ENCODE measurements around the gene SSTR4. TPM values are rescaled to one million over a fixed set of nuclear protein-coding genes. Genes with fewer than 3 reads are reported as not detected.

Gene SSTR4
- total RNA-seq, 3 donors from 2014 or later (not counting 1 experiment from before 2014, with no cell fraction given): not detected

DNA sequence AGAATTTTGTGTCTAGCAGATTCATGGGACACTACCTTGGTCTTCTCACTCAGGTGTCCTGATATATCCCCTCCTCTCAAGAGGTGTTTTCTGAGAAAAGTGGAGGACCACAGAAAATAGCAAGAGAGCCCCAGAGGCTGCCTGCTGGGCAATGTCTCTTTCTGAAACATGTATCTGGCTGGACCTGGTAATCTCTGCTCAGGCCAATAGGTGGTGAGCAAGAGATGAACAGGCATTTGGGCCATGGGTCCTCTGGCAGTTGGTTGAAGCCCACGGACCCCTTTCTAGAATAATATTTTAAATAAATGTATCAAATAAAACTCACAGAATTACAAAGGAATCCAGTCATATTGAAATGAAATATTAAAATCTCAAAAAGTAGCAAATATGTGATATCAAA, 23.1 kb downstream of the SSTR4 start:
- Histone ChIP-seq H3K36me3 (ENCODE audit: control insufficient read depth, insufficient read depth, low read length) (no peaks in the 10 kb centered on the region), H3K4me1 (ENCODE audit: control insufficient read depth, insufficient read depth, low read length) (no peaks in the 10 kb centered on the region), H3K9me3 (ENCODE audit: control insufficient read depth, insufficient read depth, low read length) (no peaks in the 10 kb centered on the region), H3K27ac (ENCODE audit: low read length) (no peak overlapping the region), H3K27me3 (ENCODE audit: control insufficient read depth, insufficient read depth, low read length) (peaks cover 2% of the 10 kb centered on the region), H3K4me3 (ENCODE audit: low read length) (no peak overlapping the region)
- no peaks in the 10 kb centered on the region for H3K4me1 Mint-ChIP-seq
- TF ChIP-seq, protein P1, sequence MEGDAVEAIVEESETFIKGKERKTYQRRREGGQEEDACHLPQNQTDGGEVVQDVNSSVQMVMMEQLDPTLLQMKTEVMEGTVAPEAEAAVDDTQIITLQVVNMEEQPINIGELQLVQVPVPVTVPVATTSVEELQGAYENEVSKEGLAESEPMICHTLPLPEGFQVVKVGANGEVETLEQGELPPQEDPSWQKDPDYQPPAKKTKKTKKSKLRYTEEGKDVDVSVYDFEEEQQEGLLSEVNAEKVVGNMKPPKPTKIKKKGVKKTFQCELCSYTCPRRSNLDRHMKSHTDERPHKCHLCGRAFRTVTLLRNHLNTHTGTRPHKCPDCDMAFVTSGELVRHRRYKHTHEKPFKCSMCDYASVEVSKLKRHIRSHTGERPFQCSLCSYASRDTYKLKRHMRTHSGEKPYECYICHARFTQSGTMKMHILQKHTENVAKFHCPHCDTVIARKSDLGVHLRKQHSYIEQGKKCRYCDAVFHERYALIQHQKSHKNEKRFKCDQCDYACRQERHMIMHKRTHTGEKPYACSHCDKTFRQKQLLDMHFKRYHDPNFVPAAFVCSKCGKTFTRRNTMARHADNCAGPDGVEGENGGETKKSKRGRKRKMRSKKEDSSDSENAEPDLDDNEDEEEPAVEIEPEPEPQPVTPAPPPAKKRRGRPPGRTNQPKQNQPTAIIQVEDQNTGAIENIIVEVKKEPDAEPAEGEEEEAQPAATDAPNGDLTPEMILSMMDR (IDR thresholded peaks at IDR 0.05): no peak
- no CpG with 5 or more reads among the region's 1 CpG for WGBS (ENCODE audit: insufficient coverage)
- peaks cover 0 to 2% of the 10 kb centered on the region in 2 donors for H3K9me3 Mint-ChIP-seq
- H3K27me3 Mint-ChIP-seq (ENCODE audit: low read depth in 2 of 2): peaks cover 7 to 19% of the 10 kb centered on the region in 2 donors
- no peaks in the 10 kb centered on the region for H3K36me3 Mint-ChIP-seq
- no peak overlapping the region for H3K4me3 Mint-ChIP-seq
- intact Hi-C loops (cut with micrococcal nuclease): no loop called here
- DNase-seq (no peak), ATAC-seq (no peak)
- no peak overlapping the region for H3K27ac Mint-ChIP-seq

DNA sequence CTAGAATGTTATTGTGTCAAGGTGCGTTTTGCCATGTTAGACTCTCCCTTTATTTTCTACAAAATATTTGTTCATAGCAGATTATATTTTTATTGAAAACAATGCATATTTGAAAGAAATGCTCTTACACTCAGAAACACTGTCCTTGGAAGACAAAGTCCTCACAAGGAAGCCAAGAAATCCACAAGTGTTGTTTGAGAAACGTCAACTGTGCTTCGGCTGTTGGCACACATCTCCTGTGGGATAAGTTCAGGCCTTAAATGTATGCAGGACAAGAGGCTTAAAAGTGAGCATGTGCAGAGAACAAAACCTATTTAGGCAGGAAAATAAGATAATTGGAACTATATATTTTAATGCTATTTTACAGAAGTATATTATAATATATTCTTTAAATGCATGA, 23.9 kb downstream of the SSTR4 start:
- no peaks in the 10 kb centered on the region for H3K27me3 ChIP-seq (ENCODE audit: control insufficient read depth, insufficient read depth, low read length)
- DNase-seq: no peak
- Mint-ChIP-seq H3K27me3 (ENCODE audit: low read depth in 2 of 2) (peaks cover 3 to 12% of the 10 kb centered on the region in 2 donors), H3K4me1 (no peaks in the 10 kb centered on the region), H3K9me3 (peaks cover 0 to 2% of the 10 kb centered on the region in 2 donors), H3K27ac (no peak overlapping the region), H3K4me3 (no peak overlapping the region), H3K36me3 (no peaks in the 10 kb centered on the region)
- intact Hi-C loops (cut with micrococcal nuclease): no loop called here
- H3K27ac ChIP-seq (ENCODE audit: low read length): no peak overlapping the region
- no peak overlapping the region for H3K4me3 ChIP-seq (ENCODE audit: low read length)
- TF ChIP-seq, protein P1 (IDR thresholded peaks at IDR 0.05): no peak
- no peaks in the 10 kb centered on the region for H3K4me1 ChIP-seq (ENCODE audit: control insufficient read depth, insufficient read depth, low read length)
- no peaks in the 10 kb centered on the region for H3K9me3 ChIP-seq (ENCODE audit: control insufficient read depth, insufficient read depth, low read length)
- no peaks in the 10 kb centered on the region for H3K36me3 ChIP-seq (ENCODE audit: control insufficient read depth, insufficient read depth, low read length)
- ATAC-seq: no peak
- WGBS (ENCODE audit: insufficient coverage): 100% methylated on average over 2 of the region's 3 CpGs

DNA sequence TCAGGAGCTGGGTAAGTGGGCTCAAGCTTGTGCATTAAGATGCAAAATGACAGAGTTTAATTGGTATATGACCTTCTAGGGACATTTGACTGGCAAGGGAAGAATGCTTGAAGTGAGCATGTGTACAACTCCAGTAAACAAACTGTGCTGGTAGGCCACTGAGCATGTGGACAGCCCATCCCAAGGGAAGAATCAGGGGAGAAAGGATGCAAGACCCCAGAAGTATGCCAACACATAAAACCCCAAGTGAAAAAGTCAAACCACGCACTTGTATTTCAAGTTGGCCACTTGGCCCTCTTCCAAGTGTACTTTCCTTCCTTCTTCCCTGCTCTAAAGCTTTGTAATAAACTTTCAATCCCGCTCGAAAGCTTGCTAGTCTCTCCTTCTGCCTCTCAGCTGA, 24.7 kb downstream of the SSTR4 start:
- no peak for ATAC-seq
- intact Hi-C loops (cut with micrococcal nuclease): no loop called here
- Mint-ChIP-seq H3K4me3 (no peak overlapping the region), H3K36me3 (no peaks in the 10 kb centered on the region), H3K4me1 (no peaks in the 10 kb centered on the region), H3K27ac (no peak overlapping the region), H3K9me3 (peaks cover 0 to 2% of the 10 kb centered on the region in 2 donors), H3K27me3 (ENCODE audit: low read depth in 2 of 2) (peaks cover 3 to 12% of the 10 kb centered on the region in 2 donors)
- DNase-seq: no peak
- H3K4me1 ChIP-seq (ENCODE audit: control insufficient read depth, insufficient read depth, low read length): no peaks in the 10 kb centered on the region
- H3K9me3 ChIP-seq (ENCODE audit: control insufficient read depth, insufficient read depth, low read length): no peaks in the 10 kb centered on the region
- no peak overlapping the region for H3K4me3 ChIP-seq (ENCODE audit: low read length)
- TF ChIP-seq, protein P1 (IDR thresholded peaks at IDR 0.05): no peak
- H3K27ac ChIP-seq (ENCODE audit: low read length): no peak overlapping the region
- 31% methylated on average over 3 of the region's 3 CpGs for WGBS (ENCODE audit: insufficient coverage)
- H3K27me3 ChIP-seq (ENCODE audit: control insufficient read depth, insufficient read depth, low read length): no peaks in the 10 kb centered on the region
- no peaks in the 10 kb centered on the region for H3K36me3 ChIP-seq (ENCODE audit: control insufficient read depth, insufficient read depth, low read length)

DNA sequence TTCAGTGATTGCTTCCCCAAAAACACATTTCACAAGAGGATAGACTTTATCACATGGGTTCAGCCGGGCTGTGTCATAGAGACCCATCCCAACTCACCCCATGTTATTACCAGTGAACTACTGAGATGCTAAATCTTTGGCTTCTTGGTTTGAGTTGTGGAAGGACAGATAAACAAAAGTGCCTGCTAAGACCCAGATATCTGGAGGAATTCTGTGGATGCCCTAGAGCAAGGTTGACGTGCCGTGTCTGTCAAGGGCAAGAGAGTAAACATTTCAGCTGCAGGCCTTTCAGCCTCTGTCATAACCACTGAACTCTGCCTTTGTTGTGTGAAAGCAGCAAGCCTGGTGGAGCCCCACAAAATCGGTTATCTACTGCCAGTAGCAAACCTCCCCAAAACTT, 25.5 kb downstream of the SSTR4 start:
- H3K36me3 ChIP-seq (ENCODE audit: control insufficient read depth, insufficient read depth, low read length): no peaks in the 10 kb centered on the region
- H3K27me3 Mint-ChIP-seq (ENCODE audit: low read depth in 2 of 2): peaks cover 3 to 12% of the 10 kb centered on the region in 2 donors
- H3K27ac ChIP-seq (ENCODE audit: low read length): no peak overlapping the region
- no peak for DNase-seq
- TF ChIP-seq, protein P1 (IDR thresholded peaks at IDR 0.05): no peak
- H3K9me3 ChIP-seq (ENCODE audit: control insufficient read depth, insufficient read depth, low read length): no peaks in the 10 kb centered on the region
- no peak overlapping the region for H3K4me3 ChIP-seq (ENCODE audit: low read length)
- no peaks in the 10 kb centered on the region for H3K4me1 ChIP-seq (ENCODE audit: control insufficient read depth, insufficient read depth, low read length)
- H3K27me3 ChIP-seq (ENCODE audit: control insufficient read depth, insufficient read depth, low read length): no peaks in the 10 kb centered on the region
- no peak overlapping the region for H3K27ac Mint-ChIP-seq
- intact Hi-C loops (cut with micrococcal nuclease): no loop called here
- no peaks in the 10 kb centered on the region for H3K4me1 Mint-ChIP-seq
- no peaks in the 10 kb centered on the region for H3K36me3 Mint-ChIP-seq
- WGBS (ENCODE audit: insufficient coverage): 76% methylated on average over 4 of the region's 4 CpGs
- peaks cover 0 to 2% of the 10 kb centered on the region in 2 donors for H3K9me3 Mint-ChIP-seq
- H3K4me3 Mint-ChIP-seq: no peak overlapping the region
- no peak for ATAC-seq

Measured in natural killer cell (primary cell).